Lung (tissue), 12 donors: ENCODE results near the gene SLF2. TPM values are rescaled to one million over a fixed set of nuclear protein-coding genes. Genes with fewer than 3 reads are reported as not detected.

Experiments
- ATAC-seq: fragments of 200-7000 bp; cut with Tn5 transposase; one replicate; pipeline ENCODE4 v1.9.1; 2020; ENCODE audit warnings: moderate number of reproducible peaks; ENCODE audit not compliant: insufficient read depth, low FRiP score
- DNase-seq, 3 donors: peaks; one replicate each; pipeline ENCODE4 v3.0.0-alpha.2; 2013 to 2017
- H3K27ac ChIP-seq, 2 donors: one replicate each; pipeline ENCODE4 v1.5.1; 2013; ENCODE audit warnings: mild to moderate bottlenecking in 2 of 2, moderate library complexity in 2 of 2, control low read depth in 1 of 2, inconsistent platforms in 1 of 2, low read depth in 1 of 2, low read length in 1 of 2
- H3K27me3 ChIP-seq, 3 donors: one replicate each; pipeline ENCODE4 v1.5.1; 2013; ENCODE audit warnings: low read length in 2 of 3; ENCODE audit not compliant: control insufficient read depth in 3 of 3, insufficient read depth in 3 of 3
- H3K36me3 ChIP-seq, 4 donors: one replicate each; pipeline ENCODE4 v1.5.1; 2013; ENCODE audit warnings: low read length in 4 of 4, mild to moderate bottlenecking in 1 of 4, moderate library complexity in 1 of 4; ENCODE audit not compliant: control insufficient read depth in 4 of 4, insufficient read depth in 4 of 4
- H3K4me1 ChIP-seq, 5 donors: one replicate each; pipeline ENCODE4 v1.5.1; 2013; ENCODE audit warnings: low read length in 5 of 5, mild to moderate bottlenecking in 2 of 5, moderate library complexity in 1 of 5; ENCODE audit not compliant: control insufficient read depth in 5 of 5, insufficient read depth in 5 of 5
- H3K4me3 ChIP-seq: one replicate; pipeline ENCODE4 v1.5.1; 2013; ENCODE audit warnings: mild to moderate bottlenecking, control low read depth, moderate library complexity
- H3K9ac ChIP-seq, 2 donors: one replicate each; pipeline ENCODE4 v1.5.1; 2013; ENCODE audit warnings: low read length in 2 of 2, control low read depth in 1 of 2; ENCODE audit not compliant: insufficient read depth in 1 of 2
- H3K9me3 ChIP-seq, 4 donors: one replicate each; pipeline ENCODE4 v1.5.1; 2013; ENCODE audit warnings: low read length in 3 of 4, mild to moderate bottlenecking in 1 of 4, moderate library complexity in 1 of 4; ENCODE audit not compliant: control insufficient read depth in 4 of 4, insufficient read depth in 3 of 4
- CTCF ChIP-seq: IDR thresholded peaks from 2 replicates; pipeline ENCODE4 v1.5.1; 2012; ENCODE audit warnings: mild to moderate bottlenecking; ENCODE audit errors: control extremely low read depth, extremely low read depth
- WGBS, 2 donors: extraction: QIAGEN DNeasy Blood & Tissue Kit; methylation state at CpG; one replicate each; pipeline ENCODE4 v1.1.7; 2013; 5-methylcytosine and 5-hydroxymethylcytosine counted together
- polyA plus RNA-seq, 2 donors: library from polyadenylated mRNA; stranded (reverse); fragments of 200-250 nt; gene quantifications; one replicate each; pipeline ENCODE4 v1.2.1, GENCODE V29; 2013
- total RNA-seq, 2 donors: library from RNA; depleted of rRNA in 1 of 2; stranded (reverse); fragments of >200 nt in 1 of 2; gene quantifications; one replicate each; pipeline ENCODE4 v1.2.1, GENCODE V29; 2014 to 2021
- donor health status: control.
- donor health status: control.
- donor health status: Bipolar disorder and iron deficiency.
- donor health status: healthy.
- donor health status: DM: yes; HTN: yes; CAD: no.

SLF2 gene
- total and polyA plus RNA-seq, 4 donors, result 7.1 to 60.0 (median 21.8) TPM

- Histone ChIP-seq H3K27ac (peak overlapping the region; percentile 88 to 100), H3K4me3 (no peak overlapping the region), H3K9ac (peak overlapping the region; percentile 26 to 90), H3K4me1 (peaks cover 6 to 52% (median 27%) of the 10 kb centered on the region in 5 donors), H3K9me3 (no peaks in the 10 kb centered on the region), H3K36me3 (peaks cover 0 to 42% (median 26%) of the 10 kb centered on the region in 4 donors), H3K27me3 (no peaks in the 10 kb centered on the region)
- ATAC-seq (no peak), DNase-seq (no peak)
- WGBS, 2 donors, result 61 to 66% methylated on average over 5 of the region's 5 CpGs
- no peak for TF ChIP-seq CTCF
Measured at GRCh38 chr10:101001659-101002035, 88.9 kb downstream of the SLF2 start.

- peak overlapping the region; percentile 88 to 100 for H3K27ac ChIP-seq
- ATAC-seq, result no peak
- H3K9ac ChIP-seq, result peak overlapping the region in 1 of 2 donors; percentile 90
- DNase-seq, result no peak
- H3K4me3 ChIP-seq, result no peak overlapping the region
- no peak for TF ChIP-seq CTCF
- H3K27me3 ChIP-seq, result no peaks in the 10 kb centered on the region
- peaks cover 6 to 53% (median 26%) of the 10 kb centered on the region in 5 donors for H3K4me1 ChIP-seq
- H3K36me3 ChIP-seq, result peaks cover 0 to 42% (median 30%) of the 10 kb centered on the region in 4 donors
- 84 to 92% methylated on average over 11 of the region's 11 CpGs for WGBS, 2 donors
- no peaks in the 10 kb centered on the region for H3K9me3 ChIP-seq
Measured at GRCh38 chr10:101002456-101002855, 89.7 kb downstream of the SLF2 start.

- WGBS, 2 donors, result 93 to 95% methylated on average over 18 of the region's 18 CpGs
- Histone ChIP-seq H3K27ac (peak overlapping the region in 1 of 2 donors; percentile 41), H3K4me1 (peaks cover 6 to 53% (median 25%) of the 10 kb centered on the region in 5 donors)
Measured at GRCh38 chr10:101003639-101004206, 91.0 kb downstream of the SLF2 start.

More at GRCh38 chr10:101003639-101004206, 91.0 kb downstream of the SLF2 start:
- no peak for DNase-seq
- Histone ChIP-seq H3K9ac (no peak overlapping the region), H3K27me3 (no peaks in the 10 kb centered on the region), H3K9me3 (no peaks in the 10 kb centered on the region), H3K36me3 (peaks cover 0 to 42% (median 31%) of the 10 kb centered on the region in 4 donors), H3K4me3 (no peak overlapping the region)
- ATAC-seq, result no peak
- no peak for TF ChIP-seq CTCF
